Stimulated activated CD4-positive, alpha-beta T cell treated with anti-CD3 and anti-CD28 coated beads, Interleukin-1b, Interleukin-23, amount 100 ng/mL, for 24 hours (primary cell): ENCODE measurements around the gene B3GNT8.
A peak's percentile ranks its signal among the peaks of the same experiment; 100 is the strongest.
"Not testable (repeated sequence)": the region's sequence is repeated elsewhere in the genome, so short reads cannot be mapped to it uniquely, and the experiment has no call there.

ENCODE experiments used
- DNase-seq, 4 experiments: peaks; one replicate each; pipeline ENCODE4 v3.0.0-alpha.2; 2020; ENCODE audit warnings: low read depth in 4 of 4, low spot score in 1 of 4

B3GNT8 gene, protein sequence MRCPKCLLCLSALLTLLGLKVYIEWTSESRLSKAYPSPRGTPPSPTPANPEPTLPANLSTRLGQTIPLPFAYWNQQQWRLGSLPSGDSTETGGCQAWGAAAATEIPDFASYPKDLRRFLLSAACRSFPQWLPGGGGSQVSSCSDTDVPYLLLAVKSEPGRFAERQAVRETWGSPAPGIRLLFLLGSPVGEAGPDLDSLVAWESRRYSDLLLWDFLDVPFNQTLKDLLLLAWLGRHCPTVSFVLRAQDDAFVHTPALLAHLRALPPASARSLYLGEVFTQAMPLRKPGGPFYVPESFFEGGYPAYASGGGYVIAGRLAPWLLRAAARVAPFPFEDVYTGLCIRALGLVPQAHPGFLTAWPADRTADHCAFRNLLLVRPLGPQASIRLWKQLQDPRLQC

DNA sequence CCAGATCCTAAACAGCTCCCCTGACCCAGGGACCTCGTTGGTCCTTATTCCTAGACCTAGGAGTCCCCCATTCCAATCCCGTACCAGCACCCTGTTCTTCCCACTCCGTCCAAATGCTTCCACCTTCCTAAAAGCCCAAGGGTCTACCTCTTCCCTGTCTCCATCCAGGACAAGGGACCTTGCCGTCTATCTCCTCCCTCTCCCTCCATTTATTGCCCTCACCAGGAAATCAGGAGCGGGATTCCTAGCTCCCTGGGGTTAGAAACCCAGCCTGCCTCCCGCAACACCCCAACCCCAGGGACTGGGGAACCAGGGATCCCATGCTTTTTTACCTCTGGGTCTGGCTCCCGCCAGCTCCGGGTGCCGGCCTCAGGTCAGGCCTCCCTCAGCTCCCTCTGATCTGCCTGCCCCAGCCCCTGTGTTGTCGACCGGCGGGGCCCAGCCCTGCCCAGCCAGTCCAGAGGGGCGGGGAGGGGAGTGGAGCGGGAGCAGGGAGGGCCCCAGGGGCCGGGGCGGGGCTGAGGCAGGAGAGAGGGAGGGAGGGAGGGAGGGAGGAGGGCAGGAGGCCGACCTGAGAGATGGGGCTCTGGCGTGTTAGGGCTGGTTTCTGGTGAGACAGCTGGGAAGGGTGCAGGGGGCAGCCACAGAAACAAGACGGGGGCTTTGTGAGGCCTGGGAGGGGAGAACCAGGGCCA lies at the start of gene B3GNT8:
B3GNT8 (minus strand) TSS at position 423 of the 695 bp plus-strand sequence. CDS start 596 bp downstream, outside the sequence.
- DNase-seq, result peak in 2 of 4 experiments; percentile 28

DNA sequence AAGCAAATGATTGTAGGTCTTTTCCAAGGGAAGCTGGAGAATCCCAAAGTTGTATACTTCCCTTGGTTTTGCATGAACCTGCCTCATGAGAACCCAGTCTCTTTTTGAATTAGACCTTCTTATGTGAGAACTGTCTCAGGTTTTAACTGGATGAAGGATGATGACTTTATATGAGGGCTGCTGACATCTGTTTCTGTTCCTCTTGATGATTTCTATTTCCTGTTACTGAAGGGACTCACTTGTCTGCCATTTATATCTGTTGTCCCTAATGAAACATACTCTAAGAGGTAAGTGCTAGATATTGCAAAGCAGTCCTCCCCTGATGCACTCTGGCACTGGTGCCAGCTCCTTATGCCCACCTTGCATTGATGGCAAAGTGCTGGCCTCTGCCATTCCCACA lies 49.4 kb upstream of the B3GNT8 start:
- DNase-seq, result no peak

DNA sequence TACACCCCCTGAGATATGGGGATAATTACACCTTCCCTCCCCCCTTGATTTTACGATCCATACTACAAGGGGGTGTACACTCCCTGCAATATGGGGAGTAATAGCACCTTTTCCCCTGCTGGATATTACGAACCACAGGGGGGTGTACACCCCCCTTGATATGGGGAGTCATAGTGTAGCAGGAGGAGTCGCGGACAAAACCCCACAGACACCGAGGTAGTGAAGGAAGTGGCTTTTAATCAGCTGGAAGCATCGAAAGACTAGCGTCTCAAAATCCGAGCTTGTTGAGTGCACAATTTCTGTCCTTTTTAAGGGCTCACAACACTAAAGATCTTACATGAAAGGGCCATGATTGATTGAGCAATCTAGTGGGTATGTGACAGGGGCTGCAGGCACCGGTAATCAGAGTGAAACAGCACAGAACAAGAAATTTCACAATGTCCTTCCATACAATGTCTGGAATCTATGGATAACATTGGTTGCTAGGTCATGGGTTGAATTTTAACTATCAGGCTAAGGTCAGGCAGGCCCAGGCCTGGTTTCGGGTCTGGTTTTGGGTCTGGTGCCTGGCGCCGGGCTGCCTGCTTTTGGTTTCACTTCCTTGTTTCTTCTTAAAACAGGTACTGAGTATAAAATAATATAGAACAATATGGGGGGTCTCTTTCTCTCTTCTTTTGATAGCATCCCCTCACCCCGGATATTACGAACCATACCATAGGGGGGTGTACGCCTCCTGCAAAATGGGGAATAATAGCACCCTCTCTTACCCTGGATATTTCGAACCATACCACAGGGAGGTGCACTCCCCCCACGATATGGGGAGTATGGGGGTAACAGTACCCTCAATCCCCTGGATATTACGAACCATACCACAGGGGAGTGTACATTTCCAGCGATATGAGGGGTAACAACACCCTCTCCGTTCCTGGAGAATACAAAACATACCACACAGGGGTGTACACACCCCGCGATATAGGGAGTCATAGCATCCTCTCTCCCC lies 36.4 kb upstream of the B3GNT8 start:
- DNase-seq, result not testable (repeated sequence)

DNA sequence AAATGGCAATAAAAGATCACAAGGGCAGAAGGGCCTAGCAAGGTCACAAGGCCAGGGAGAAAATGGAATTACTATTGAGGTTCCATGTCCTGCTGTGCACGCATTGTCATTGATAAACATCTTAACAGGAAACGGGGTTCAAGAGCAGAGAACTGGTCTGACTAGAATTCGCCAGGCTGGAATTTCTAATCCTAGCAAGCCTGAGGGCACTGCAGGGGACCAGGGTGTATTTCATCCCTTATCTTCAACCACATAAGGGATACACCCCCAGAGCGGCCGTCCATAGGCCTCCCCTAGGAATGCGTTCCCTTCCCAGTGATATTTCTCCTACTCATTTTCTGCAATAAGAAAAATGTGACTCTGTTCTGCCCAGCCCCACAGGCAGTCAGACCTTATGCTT lies 35.3 kb upstream of the B3GNT8 start:
- DNase-seq, result no peak

DNA sequence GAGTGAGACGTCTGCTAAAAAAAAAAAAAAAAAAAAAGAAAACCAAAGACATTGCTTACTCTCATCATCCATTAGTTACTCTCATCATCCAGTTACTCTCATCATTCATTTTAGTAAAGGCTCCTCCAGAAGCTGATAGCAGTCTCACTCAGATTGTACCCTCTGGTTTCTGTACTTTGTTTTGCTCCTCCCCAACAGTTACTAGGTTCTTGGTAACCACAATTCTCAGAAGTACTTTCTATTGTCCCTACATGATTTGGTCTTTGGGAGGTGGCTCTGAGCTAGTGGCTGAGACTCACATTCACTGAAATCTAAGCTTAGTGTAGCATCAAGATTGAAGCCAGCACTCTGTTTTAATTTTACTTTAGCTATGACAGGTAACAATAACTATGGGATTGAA lies 30.1 kb upstream of the B3GNT8 start:
- no peak for DNase-seq

DNA sequence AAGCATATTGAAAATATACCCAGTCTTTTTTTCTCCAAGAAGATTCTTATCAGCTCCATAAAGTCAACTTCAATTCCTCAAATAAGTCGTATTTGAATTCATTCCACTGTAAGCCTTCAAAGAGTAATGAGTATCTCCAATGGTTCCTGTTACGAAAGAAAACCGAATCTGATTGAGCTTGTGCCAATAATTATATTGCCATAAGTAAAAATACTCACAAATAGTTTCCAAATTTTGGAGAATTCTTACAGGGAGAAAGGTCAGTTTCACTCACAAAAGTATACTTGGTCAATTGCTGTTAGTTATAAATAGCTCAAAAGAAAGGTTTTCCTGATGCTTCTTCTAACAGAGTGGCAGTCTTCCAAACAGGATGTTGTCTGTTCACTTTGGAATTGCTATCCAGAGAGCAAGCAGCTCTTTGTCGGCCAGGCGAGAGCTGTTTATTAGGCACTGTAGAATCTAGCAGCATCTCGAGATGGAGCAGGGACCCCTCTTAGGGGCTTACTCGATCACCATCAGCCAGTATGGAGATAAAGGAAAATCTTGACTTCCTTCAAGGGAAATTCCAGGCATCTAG lies 29.3 kb upstream of the B3GNT8 start:
- DNase-seq, result no peak

DNA sequence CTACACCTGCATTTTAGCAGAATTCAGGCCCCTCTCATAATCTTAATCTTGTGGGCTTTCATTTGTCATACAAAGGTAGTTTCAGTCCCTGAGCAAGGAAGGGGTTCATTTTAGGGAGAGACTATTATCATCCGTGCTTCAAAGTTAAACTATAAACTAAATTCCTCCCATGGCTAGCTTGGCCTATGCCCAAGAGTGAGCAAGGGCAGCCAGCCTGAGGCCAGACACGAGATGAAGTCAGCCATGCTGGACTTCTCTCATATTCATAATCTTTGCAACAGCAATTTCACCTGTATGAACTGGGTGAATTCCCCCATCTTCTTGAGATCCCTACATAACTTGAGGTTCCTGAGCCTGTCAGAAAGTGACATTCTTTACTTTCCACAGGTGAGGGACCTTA lies 28.8 kb upstream of the B3GNT8 start:
- no peak for DNase-seq

DNA sequence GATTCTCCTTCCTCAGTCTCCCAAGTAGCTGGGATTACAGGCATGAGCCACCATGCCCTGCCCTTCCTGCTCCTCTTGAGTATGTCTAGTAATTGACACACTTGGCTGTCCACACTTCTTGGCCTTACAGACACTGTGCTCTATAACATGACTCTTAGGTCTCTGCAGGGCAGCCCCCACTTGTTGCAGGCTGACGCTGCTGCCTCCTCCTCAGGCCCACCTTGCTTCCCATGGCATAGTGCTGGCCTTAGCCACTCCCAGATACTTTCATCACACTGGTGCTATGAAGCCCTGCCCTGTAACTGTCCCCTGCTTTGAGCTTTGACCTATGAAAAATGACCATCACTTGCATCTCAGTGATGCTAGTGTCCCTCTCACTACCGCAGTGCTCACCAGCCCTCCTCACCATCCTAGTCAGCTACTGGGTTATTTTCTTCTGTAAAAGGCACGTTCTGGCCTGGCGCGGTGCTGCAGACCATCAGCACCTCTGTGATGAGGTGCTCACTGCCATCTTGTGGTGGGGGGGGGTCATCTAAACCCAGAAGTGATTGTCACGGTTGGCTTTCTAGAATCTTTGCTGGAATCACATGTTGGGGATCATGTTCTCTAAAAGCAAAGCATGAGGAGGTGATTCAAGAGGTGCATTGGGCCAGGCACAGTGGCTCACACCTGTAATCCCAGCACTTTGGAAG lies 25.6 kb upstream of the B3GNT8 start:
- no peak for DNase-seq

DNA sequence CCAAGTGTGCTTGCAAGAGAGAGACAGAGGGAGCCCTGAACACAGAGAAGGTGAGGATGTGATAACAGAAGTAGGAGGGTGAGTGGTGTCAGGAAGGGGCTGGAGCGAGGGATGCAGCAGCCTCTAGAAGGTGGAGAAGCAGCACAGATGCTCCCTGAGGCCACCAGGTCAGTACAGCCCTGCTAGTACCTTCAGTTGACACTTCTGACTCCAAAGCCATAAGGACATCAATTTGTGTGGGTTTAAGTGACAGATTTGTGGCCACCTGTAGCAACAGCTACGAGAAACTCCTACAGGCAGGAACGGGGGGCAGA lies 22.6 kb upstream of the B3GNT8 start:
- DNase-seq, result no peak

DNA sequence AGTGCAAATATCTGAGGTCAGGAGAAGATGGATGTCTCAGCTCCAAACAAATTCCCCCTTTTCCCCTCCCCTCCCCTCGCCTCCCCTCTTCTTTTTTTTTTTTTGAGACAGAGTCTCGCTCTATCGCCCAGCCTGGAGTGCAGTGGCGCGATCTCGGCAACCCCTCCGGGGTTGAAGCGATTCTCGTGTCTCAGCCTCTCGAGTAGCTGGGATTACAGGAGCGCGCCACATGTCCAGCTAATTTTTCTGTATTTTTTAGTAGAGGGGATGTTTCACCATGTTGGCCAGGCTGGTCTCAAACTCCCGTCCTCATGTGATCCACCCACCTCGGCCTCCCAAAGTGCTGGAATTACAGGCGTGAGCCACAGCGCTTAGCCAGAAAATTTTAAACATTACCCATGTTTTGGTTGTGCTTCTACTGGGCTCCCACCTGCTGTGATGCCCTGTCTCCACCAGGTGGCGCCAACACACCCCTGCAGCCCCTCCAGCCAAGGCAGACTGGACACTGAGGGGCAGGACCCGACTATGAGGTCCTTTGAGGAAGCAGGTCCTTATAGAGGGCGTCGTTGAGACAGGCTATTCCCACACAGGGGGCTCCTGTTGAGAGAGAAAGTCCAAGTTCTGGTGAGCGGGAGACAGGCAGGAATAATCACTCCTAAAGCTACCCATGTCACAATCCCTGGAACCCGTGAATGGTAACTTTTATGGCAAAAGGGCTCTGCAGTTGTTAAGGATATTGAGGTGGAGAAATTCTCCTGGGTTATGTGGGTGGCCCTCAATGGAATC lies 22.1 kb upstream of the B3GNT8 start:
- peak; percentile 42 to 53 (median 50) for DNase-seq

DNA sequence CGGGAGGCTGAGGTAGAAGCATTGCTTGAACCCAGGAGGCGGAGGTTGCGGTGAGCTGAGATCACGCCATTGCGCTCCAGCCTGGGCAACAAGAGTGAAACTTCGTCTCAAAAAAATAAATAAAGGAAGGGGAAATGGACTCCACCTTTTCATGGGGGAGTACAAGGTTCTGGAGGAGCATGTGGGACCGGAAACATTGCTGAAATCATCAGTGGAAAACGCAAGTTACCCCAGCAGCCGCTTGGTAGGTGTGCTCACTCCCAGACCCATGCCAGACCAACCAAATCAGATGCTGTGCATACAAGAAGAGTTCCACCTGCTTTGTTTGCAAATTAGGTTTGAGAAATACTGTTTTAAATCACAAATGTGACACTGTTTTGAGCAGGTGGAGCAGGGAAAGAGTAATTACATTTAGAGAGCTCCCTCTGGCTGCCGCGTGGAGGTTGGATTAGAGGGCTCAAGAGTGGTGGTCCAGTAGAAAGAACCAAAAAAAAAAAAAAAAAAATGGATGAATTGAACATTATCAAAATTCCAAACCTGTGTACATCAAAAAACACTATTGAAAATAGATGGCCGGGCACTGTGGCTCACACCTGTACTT lies 20.7 kb upstream of the B3GNT8 start:
- DNase-seq, result no peak

DNA sequence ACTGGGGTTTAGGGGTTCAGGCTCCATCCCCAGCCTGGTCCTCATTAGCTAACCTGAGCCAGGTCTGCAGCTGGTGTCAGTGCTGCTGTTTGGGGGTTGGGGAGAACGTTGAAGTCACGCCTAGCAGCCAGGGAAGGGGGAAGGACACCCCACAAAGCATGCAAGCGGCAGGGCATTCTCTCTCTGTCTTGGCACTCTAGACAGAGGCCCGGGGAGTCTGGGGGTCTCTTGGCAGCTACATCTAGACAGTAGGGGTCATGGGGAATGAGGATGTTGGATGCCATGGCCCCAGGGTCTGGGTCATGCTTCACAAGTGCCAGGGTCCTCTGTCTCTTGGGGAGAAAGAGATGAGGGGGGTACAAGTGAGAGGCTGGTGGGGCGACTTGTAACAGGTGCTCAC lies 18.4 kb upstream of the B3GNT8 start:
- DNase-seq, result no peak

DNA sequence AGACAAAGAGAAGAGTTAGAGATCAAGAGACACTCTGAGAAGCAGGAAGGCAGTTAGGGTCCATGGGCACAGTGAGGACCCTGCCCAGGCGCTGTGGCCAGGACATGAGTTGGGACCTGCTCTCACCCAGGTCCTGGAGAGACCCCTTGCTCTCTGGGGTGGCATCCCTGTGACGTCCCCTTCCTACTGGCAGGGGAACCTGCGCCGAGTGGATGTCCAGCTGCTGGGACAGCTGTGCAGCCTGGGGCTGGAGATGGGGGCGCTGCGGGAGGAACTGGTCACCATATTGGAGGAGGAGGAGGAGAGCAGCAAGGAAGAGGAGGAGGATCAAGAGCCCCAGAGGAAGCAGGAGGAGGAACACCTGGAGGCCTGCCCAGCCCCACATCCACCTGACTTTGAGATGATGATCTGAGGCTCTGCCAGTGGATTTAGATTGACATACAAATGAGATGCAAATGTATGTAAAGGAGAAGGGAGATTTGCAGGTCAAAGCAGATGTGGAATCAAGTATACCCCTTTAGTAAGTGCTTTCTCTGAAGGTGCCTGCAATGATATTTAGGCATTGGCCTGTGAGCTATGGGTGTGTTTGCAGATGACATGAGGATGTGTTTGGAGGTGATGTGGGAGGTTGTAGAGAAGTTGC lies 16.8 kb upstream of the B3GNT8 start:
- DNase-seq, result no peak

DNA sequence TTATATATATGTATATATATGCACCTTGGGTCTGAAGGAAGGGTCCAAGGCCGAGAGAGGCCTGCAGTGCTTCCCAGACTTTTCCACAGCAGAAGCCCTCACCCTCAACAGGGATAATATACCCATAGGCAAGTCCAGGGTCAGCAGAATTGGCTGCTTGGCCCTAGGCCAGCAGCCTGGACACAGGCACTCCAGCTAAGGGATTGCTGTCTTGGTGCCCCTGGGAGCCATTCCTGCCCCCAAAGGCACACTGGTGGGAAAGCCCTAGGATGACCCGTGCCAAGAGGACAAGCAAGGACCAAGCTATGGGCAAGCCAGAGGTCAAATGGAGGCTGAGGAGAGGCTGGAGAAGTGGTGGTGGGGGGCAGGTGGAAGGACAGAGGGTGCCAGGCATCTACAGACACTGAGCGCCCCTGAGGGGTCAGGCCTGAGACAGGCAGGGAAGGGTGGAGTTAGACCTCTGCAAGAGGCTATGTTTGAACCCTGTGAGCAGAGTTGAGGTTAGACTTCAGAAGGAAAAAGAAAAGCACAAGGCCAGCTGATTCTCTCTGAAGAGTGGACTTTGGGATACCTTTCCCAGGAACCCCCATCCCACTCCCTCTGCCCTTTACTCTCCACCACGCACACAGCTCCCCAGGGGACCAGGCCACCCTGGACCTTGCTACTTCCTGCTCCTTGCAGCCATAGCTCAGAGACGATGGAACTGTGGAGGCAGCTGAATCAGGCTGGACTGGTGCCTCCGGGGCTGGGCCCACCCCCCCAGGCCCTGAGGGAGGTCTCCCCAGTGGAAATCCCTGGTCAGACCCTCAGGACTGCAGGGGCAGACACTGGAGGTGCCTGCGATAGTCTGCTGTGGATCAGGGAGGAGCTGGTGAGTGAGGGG lies 15.5 kb upstream of the B3GNT8 start, which contains the start of gene ERICH4:
ERICH4 (plus strand) TSS at position 684 of the 883 bp plus-strand sequence; CDS start at position 698, 14 bp downstream.
- no peak for DNase-seq

DNA sequence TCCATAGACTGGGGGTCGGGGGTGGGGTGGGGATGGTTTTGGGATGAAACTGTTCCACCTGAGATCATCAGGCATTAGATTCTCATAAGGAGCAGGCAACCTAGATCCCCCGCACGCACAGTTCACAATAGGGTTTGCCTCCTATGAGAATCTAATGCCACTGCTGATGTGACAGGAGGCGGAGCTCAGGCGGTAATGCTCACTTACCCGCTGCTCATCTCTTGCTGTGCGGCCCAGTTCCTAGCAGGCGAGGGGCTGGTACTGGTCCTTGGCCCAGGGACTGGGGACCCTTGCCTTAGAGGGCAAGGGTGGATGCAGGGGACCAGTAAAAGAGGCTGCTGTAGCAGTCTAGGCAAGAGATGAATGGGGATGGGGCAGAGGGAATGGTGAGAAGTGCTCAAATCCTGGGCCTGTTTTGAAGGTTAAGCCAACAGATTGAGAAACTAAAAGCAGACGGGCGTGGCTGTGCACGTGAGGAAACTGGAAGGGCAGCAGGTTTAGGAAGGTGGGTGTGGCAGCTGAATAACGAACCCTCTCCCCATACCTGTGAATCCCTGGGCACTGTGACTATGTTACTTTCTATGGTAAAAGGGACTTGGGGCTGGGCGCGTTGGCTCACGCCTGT lies 14.3 kb upstream of the B3GNT8 start:
- no peak for DNase-seq

DNA sequence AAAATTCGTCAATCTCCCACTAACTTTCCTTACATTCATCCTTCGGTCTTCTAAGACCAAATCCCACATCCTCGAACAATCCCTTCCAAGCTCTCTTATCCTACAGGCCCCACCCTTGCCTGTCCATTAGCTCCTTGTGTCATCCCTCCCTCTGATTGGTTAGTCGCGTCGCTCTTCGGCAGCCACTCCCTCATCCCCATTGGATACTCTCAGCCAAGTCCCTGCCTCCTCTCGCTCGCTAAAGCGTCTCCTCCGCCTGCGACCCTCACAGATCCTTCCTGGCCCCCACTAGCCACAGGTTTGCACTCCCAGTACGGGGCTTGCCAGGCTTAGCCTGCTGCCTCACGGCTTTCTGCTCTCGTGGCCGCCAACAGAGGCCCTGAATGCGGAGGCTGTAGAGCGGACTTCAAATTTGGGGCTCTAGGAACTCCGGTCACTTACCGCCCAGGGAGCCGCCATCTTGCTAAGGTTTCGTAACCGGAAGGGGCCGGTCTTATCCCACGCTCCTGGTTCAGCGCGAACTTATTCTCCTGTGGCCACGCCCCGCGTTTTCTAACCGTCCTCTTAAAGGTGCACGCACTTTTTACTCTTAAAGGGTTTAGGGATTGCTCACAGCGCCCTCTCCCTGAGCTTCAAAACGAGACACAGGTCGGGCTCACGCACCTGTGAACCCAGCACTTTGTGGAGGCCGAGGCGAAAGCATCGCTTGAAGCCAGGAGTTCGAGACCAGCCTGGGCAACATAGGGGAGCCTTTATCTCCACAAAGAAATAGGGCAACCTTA lies 12.5 kb upstream of the B3GNT8 start, which contains the start of gene DMAC2:
DMAC2 (minus strand) TSS at position 472 of the 782 bp plus-strand sequence; CDS start at position 459, 13 bp downstream.
- peak; percentile 79 to 95 (median 92) for DNase-seq
